GM12878 (cell line): ENCODE results near the gene TMTC1. TPM values are rescaled to one million over a fixed set of nuclear protein-coding genes. Genes with fewer than 3 reads are reported as not detected.

Source experiments
- ASH2L ChIP-seq: fragments of 300-600, 200-600 bp; sonication (generic); IDR thresholded peaks from 2 replicates; pipeline ENCODE4 v1.6.1; 2017; ENCODE audit warnings: low read depth, mild to moderate bottlenecking, borderline replicate concordance
- ATF2 ChIP-seq: IDR thresholded peaks from 2 replicates; pipeline ENCODE4 v1.6.1; 2012; ENCODE audit warnings: low read length, inconsistent platforms
- BCL11A ChIP-seq: IDR thresholded peaks from 2 replicates; pipeline ENCODE4 v1.6.1; 2011; ENCODE audit warnings: low read depth, low read length
- BCL3 ChIP-seq: IDR thresholded peaks from 2 replicates; pipeline ENCODE4 v1.6.1; 2011; ENCODE audit warnings: borderline replicate concordance, low read depth, mild to moderate bottlenecking, moderate library complexity, low read length; ENCODE audit not compliant: insufficient read depth, poor library complexity, severe bottlenecking
- BMI1 ChIP-seq: fragments of 450-650 bp; IDR thresholded peaks from 2 replicates; pipeline ENCODE4 v1.6.1; 2016; ENCODE audit warnings: mild to moderate bottlenecking, moderate library complexity, borderline replicate concordance
- CREB1 ChIP-seq: IDR thresholded peaks from 2 replicates; pipeline ENCODE4 v1.6.1; 2012; ENCODE audit warnings: low read depth, mild to moderate bottlenecking, inconsistent platforms
- CTCF ChIP-seq, 3 experiments: IDR thresholded peaks in 2 of 3; conservative IDR thresholded peaks in 1 of 3; 2 replicates each; pipeline ENCODE4 v1.5.1; 2011; ENCODE audit warnings: low read depth in 3 of 3, low read length in 3 of 3, mild to moderate bottlenecking in 3 of 3, control low read depth in 2 of 3, moderate library complexity in 2 of 3, inconsistent platforms in 1 of 3, mixed read lengths in 1 of 3; ENCODE audit not compliant: control insufficient read depth in 2 of 3, insufficient read depth in 1 of 3; ENCODE audit errors: extremely low read depth in 1 of 3
- FOXM1 ChIP-seq: IDR thresholded peaks from 2 replicates; pipeline ENCODE4 v1.6.1; 2012; ENCODE audit warnings: low read depth, mild to moderate bottlenecking, inconsistent platforms, low read length, moderate library complexity
- HSF1 ChIP-seq: fragments of 150-350 bp; IDR thresholded peaks from 2 replicates; pipeline ENCODE4 v1.6.1; 2014; ENCODE audit warnings: mild to moderate bottlenecking, low read depth, low read length
- KLF5 ChIP-seq: fragments of 450-650 bp; IDR thresholded peaks from 2 replicates; pipeline ENCODE4 v1.6.1; 2014; ENCODE audit warnings: mild to moderate bottlenecking; ENCODE audit not compliant: partially characterized antibody
- MEF2B ChIP-seq: fragments of 450-650 bp; IDR thresholded peaks from 2 replicates; pipeline ENCODE4 v1.6.1; 2018; ENCODE audit warnings: mild to moderate bottlenecking, moderate library complexity; ENCODE audit not compliant: partially characterized antibody, poor library complexity, severe bottlenecking
- MTA2 ChIP-seq: fragments of 450-650 bp; IDR thresholded peaks from 2 replicates; pipeline ENCODE4 v1.6.1; 2016; ENCODE audit warnings: low read depth, mild to moderate bottlenecking, moderate library complexity
- NKRF ChIP-seq: fragments of 450-650 bp; conservative IDR thresholded peaks from 2 replicates; pipeline ENCODE4 v1.6.1; 2017; ENCODE audit warnings: mild to moderate bottlenecking, moderate library complexity
- PAX5 ChIP-seq: IDR thresholded peaks from 2 replicates; pipeline ENCODE4 v1.6.1; 2011; ENCODE audit warnings: low read depth, low read length, borderline replicate concordance
- PBX3 ChIP-seq: IDR thresholded peaks from 2 replicates; pipeline ENCODE4 v1.6.1; 2011; ENCODE audit warnings: mild to moderate bottlenecking, low read depth, low read length, moderate library complexity; ENCODE audit not compliant: insufficient replicate concordance
- PML ChIP-seq: IDR thresholded peaks from 2 replicates; pipeline ENCODE4 v1.6.1; 2012; ENCODE audit warnings: low read length, inconsistent platforms
- POU2F2 ChIP-seq: IDR thresholded peaks from 3 replicates; pipeline ENCODE4 v1.6.1; 2011; ENCODE audit warnings: low read depth, mild to moderate bottlenecking, low read length, borderline replicate concordance
- RB1 ChIP-seq: fragments of 450-650 bp; formaldehyde crosslinking; IDR thresholded peaks from 2 replicates; pipeline ENCODE4 v1.6.1; 2017; ENCODE audit warnings: mild to moderate bottlenecking, borderline replicate concordance
- RBBP5 ChIP-seq: fragments of 200-600 bp; sonication (generic); conservative IDR thresholded peaks from 2 replicates; pipeline ENCODE4 v1.6.1; 2016
- RUNX3 ChIP-seq: IDR thresholded peaks from 2 replicates; pipeline ENCODE4 v1.6.1; 2012; ENCODE audit warnings: low read length, inconsistent platforms
- SMARCA5 ChIP-seq: fragments of 450-650 bp; IDR thresholded peaks from 2 replicates; pipeline ENCODE4 v1.6.1; 2017; ENCODE audit warnings: mild to moderate bottlenecking
- TBL1XR1 ChIP-seq: IDR thresholded peaks from 2 replicates; pipeline ENCODE4 v1.6.1; 2012; ENCODE audit warnings: low read depth, low read length, improper control_type of control experiment
- polyA plus RNA-seq, 11 experiments: library from polyadenylated mRNA; depleted of rRNA in 4 of 11; unstranded in 6 of 11; stranded (reverse) in 5 of 11; fragments of >200 nt; fragmentation: Nextera tagmentation in 4 of 11; fragmentation: Illumina TruSeq in 1 of 11; extraction: Ambion mirVana in 4 of 11; extraction: Trizol in 1 of 11; gene quantifications; 1 replicate in 1 of 11; 2 replicates in 10 of 11; pipeline versions ENCODE4 v1.2.1 to v1.2.3, GENCODE V29; 2011 to 2016; ENCODE audit warnings: inconsistent platforms in 2 of 11, missing spikeins in 2 of 11, low read depth in 1 of 11
- total RNA-seq, 4 experiments: library from RNA; depleted of rRNA in 3 of 4; stranded (reverse); fragments of >200 nt in 3 of 4; fragmentation: Illumina TruSeq in 1 of 4; extraction: Trizol in 1 of 4; gene quantifications; 2 replicates each; pipeline versions ENCODE4 v1.2.1 to v1.2.3, GENCODE V29; 2013 to 2021

TMTC1 gene
- total and polyA plus RNA-seq, 10 of the 15 experiments (the other 5 are each of a cell fraction or from before 2014, with no cell fraction given) = 0.10 to 20.9 (median 0.57) TPM

- TF ChIP-seq ASH2L (no peak), SMARCA5 (0 out of 2 replicates have a peak, but pooled peaks have one; percentile 42), FOXM1 (no peak), PBX3 (no peak), RB1 (no peak), MTA2 (no peak; the same call in 1 of the 2 replicates), PAX5 (no peak), RUNX3 (peak; percentile 62; the same call in 1 of the 2 replicates), TBL1XR1 (no peak), BCL11A (no peak), NKRF (no peak), MEF2B (no peak), HSF1 (no peak), RBBP5 (no peak), PML (no peak), ATF2 (peak; percentile 44), CREB1 (no peak), BCL3 (no peak), CTCF (IDR thresholded peaks at IDR 0.05 in 2 of 3, conservative IDR thresholded peaks at IDR 0.05 in 1 of 3; ENCODE audit: control insufficient read depth in 2 of 3, extremely low read depth in 1 of 3, insufficient read depth in 1 of 3, low read depth in 3 of 3, low read length in 3 of 3) (no peak), POU2F2 (no peak), BMI1 (no peak), KLF5 (no peak)
Measured at GRCh38 chr12:29545102-29545467, 238.7 kb downstream of the TMTC1 start (continued).
